Measurements from ENCODE around the gene FMR1NB. TPM values are rescaled to one million over a fixed set of nuclear protein-coding genes. Genes with fewer than 3 reads are reported as not detected.

The FMR1NB gene, protein sequence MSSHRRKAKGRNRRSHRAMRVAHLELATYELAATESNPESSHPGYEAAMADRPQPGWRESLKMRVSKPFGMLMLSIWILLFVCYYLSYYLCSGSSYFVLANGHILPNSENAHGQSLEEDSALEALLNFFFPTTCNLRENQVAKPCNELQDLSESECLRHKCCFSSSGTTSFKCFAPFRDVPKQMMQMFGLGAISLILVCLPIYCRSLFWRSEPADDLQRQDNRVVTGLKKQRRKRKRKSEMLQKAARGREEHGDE
- polyA plus RNA-seq = not detected in 2 replicates

DNA sequence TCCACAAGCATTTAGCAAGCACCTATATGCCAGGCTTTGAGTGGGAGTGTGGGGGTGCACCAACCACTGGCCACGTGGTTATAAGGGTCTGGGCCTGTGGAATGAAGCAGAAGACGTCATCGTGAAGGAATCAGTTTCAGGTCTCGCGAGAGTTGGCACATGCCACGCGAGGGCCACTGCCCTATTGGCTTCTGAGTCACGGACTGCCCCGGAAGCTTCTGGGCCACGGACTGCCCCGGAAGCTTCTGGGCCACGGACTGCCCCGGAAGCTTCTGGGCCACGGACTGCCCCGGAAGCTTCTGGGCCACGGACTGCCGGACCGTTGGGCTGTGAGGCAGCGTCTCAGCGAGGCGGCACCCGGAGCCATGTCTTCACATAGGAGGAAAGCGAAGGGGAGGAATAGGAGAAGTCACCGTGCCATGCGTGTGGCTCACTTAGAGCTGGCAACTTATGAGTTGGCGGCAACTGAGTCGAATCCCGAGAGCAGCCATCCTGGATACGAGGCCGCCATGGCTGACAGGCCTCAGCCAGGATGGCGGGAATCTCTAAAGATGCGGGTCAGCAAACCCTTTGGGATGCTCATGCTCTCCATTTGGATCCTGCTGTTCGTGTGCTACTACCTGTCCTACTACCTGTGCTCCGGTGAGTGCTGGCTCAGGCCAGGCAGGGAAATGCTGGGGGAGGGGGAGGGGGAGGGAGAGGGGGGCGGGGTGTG lies at the start of gene FMR1NB:
TSS of gene FMR1NB (plus strand) at position 300 of the 715 bp plus-strand sequence. CDS start at position 366, 66 bp downstream.

Other genes starting within 250 kb of the FMR1NB start
- gene FMR1, start 69.4 kb upstream of the FMR1NB start, polyA plus RNA-seq = 26.5 and 37.0 TPM in 2 replicates

Data from Purkinje cell (primary cell).